GM18861 (cell line): ENCODE results near the gene ICOS.
"Not testable (repeated sequence)": the region's sequence is repeated elsewhere in the genome, so short reads cannot be mapped to it uniquely, and the experiment has no call there.

ENCODE experiments used
- ATAC-seq: cut with Tn5 transposase; IDR thresholded peaks from one replicate; pipeline ENCODE4 v1.9.1; 2021; ENCODE audit not compliant: unreplicated experiment

Gene ICOS

GRCh38 chr2:203973000-203973399 lies 36.4 kb downstream of the ICOS start:
- peak; percentile 74 for ATAC-seq

GRCh38 chr2:203973676-203974075 lies 37.1 kb downstream of the ICOS start:
- ATAC-seq: no peak

GRCh38 chr2:203975912-203976311 lies 39.3 kb downstream of the ICOS start:
- ATAC-seq: no peak

GRCh38 chr2:203982276-203982675 lies 45.7 kb downstream of the ICOS start:
- ATAC-seq: no peak

GRCh38 chr2:203983064-203983715 lies 46.6 kb downstream of the ICOS start:
- no peak for ATAC-seq

- ATAC-seq: not testable (repeated sequence)
Observed at GRCh38 chr2:203985978-203986377, 49.4 kb downstream of the ICOS start.

GRCh38 chr2:203987959-203988358 lies 51.4 kb downstream of the ICOS start:
- ATAC-seq: no peak

- ATAC-seq: no peak
Observed at GRCh38 chr2:203988500-203989260, 52.1 kb downstream of the ICOS start.

GRCh38 chr2:203989521-203989920 lies 53.0 kb downstream of the ICOS start:
- ATAC-seq: no peak

- ATAC-seq: no peak
Observed at GRCh38 chr2:203992509-203992908, 55.9 kb downstream of the ICOS start.

- no peak for ATAC-seq
Observed at GRCh38 chr2:203993011-203993410, 56.4 kb downstream of the ICOS start.

- no peak for ATAC-seq
Observed at GRCh38 chr2:203993560-203993959, 57.0 kb downstream of the ICOS start.

GRCh38 chr2:203994735-203995134 lies 58.2 kb downstream of the ICOS start:
- peak; percentile 60 for ATAC-seq

GRCh38 chr2:203996692-203997091 lies 60.1 kb downstream of the ICOS start:
- ATAC-seq: no peak

- ATAC-seq: peak; percentile 51
Observed at GRCh38 chr2:203997481-203997880, 60.9 kb downstream of the ICOS start.

- no peak for ATAC-seq
Observed at GRCh38 chr2:203997980-203998809, 61.6 kb downstream of the ICOS start.

GRCh38 chr2:203999835-204000234 lies 63.3 kb downstream of the ICOS start:
- ATAC-seq: no peak

- ATAC-seq: no peak
Observed at GRCh38 chr2:204000446-204000845, 63.9 kb downstream of the ICOS start.

- ATAC-seq: no peak
Observed at GRCh38 chr2:204003276-204003990, 66.9 kb downstream of the ICOS start.

GRCh38 chr2:204004912-204005311 lies 68.3 kb downstream of the ICOS start:
- no peak for ATAC-seq
